Measurements from ENCODE around the gene BCL2L1.

GRCh38 chr20:31705598-31706597 lies 16.8 kb downstream of the BCL2L1 start:
- TF ChIP-seq CTCF (IDR thresholded peaks at IDR 0.05): no peak
- no peak for TF ChIP-seq EP300 (IDR thresholded peaks at IDR 0.05)

All from tibial nerve (tissue), 4 donors.